ENCODE results near the gene ANKRD44.

Gene ANKRD44

GRCh38 chr2:197284956-197285355 lies 25.6 kb downstream of the ANKRD44 start:
- H3K9me3 Mint-ChIP-seq: no peaks in the 10 kb centered on the region
- DNase-seq (ENCODE audit: low spot score in 2 of 2) (no peak), ATAC-seq (no peak)
- H3K4me1 Mint-ChIP-seq: peaks cover 90% of the 10 kb centered on the region
- peak overlapping the region; percentile 94 for H3K27ac Mint-ChIP-seq
- H3K36me3 Mint-ChIP-seq: peaks cover 61% of the 10 kb centered on the region
- no peak overlapping the region for H3K4me3 Mint-ChIP-seq

- Mint-ChIP-seq H3K36me3 (peaks cover 56% of the 10 kb centered on the region), H3K4me3 (no peak overlapping the region), H3K9me3 (no peaks in the 10 kb centered on the region), H3K4me1 (peaks cover 87% of the 10 kb centered on the region), H3K27ac (peak overlapping the region; percentile 76)
- DNase-seq (ENCODE audit: low spot score in 2 of 2): no peak
- no peak for ATAC-seq
These were observed 29.2 kb downstream of the ANKRD44 start for GRCh38 chr2:197281421-197281820.

GRCh38 chr2:197280015-197280702 lies 30.4 kb downstream of the ANKRD44 start:
- H3K9me3 Mint-ChIP-seq: no peaks in the 10 kb centered on the region
- H3K4me3 Mint-ChIP-seq: peak overlapping the region; percentile 3
- H3K27ac Mint-ChIP-seq: peak overlapping the region; percentile 76
- peaks cover 81% of the 10 kb centered on the region for H3K4me1 Mint-ChIP-seq
- DNase-seq (ENCODE audit: low spot score in 2 of 2) (no peak), ATAC-seq (no peak)
- H3K36me3 Mint-ChIP-seq: peaks cover 55% of the 10 kb centered on the region

- H3K27ac Mint-ChIP-seq: peak overlapping the region; percentile 76
- peaks cover 78% of the 10 kb centered on the region for H3K4me1 Mint-ChIP-seq
- ATAC-seq (peak; percentile 70), DNase-seq (ENCODE audit: low spot score in 2 of 2) (no peak)
- peaks cover 44% of the 10 kb centered on the region for H3K36me3 Mint-ChIP-seq
- peak overlapping the region; percentile 3 for H3K4me3 Mint-ChIP-seq
- no peaks in the 10 kb centered on the region for H3K9me3 Mint-ChIP-seq
These were observed 31.5 kb downstream of the ANKRD44 start for GRCh38 chr2:197278799-197279763.

GRCh38 chr2:197277794-197278193 lies 32.8 kb downstream of the ANKRD44 start:
- Mint-ChIP-seq H3K27ac (peak overlapping the region; percentile 85), H3K9me3 (no peaks in the 10 kb centered on the region), H3K4me3 (no peak overlapping the region), H3K4me1 (peaks cover 76% of the 10 kb centered on the region), H3K36me3 (peaks cover 41% of the 10 kb centered on the region)
- no peak for DNase-seq (ENCODE audit: low spot score in 2 of 2)
- no peak for ATAC-seq

GRCh38 chr2:197276156-197276555 lies 34.4 kb downstream of the ANKRD44 start:
- ATAC-seq (no peak), DNase-seq (ENCODE audit: low spot score in 2 of 2) (no peak)
- H3K9me3 Mint-ChIP-seq: no peaks in the 10 kb centered on the region
- no peak overlapping the region for H3K4me3 Mint-ChIP-seq
- H3K36me3 Mint-ChIP-seq: peaks cover 33% of the 10 kb centered on the region
- peak overlapping the region; percentile 83 for H3K27ac Mint-ChIP-seq
- peaks cover 70% of the 10 kb centered on the region for H3K4me1 Mint-ChIP-seq

- DNase-seq (ENCODE audit: low spot score in 2 of 2) (no peak), ATAC-seq (no peak)
- H3K9me3 Mint-ChIP-seq: no peaks in the 10 kb centered on the region
- H3K36me3 Mint-ChIP-seq: peaks cover 33% of the 10 kb centered on the region
- H3K27ac Mint-ChIP-seq: peak overlapping the region; percentile 83
- no peak overlapping the region for H3K4me3 Mint-ChIP-seq
- peaks cover 70% of the 10 kb centered on the region for H3K4me1 Mint-ChIP-seq
These were observed 35.6 kb downstream of the ANKRD44 start for GRCh38 chr2:197274937-197275336.

- DNase-seq (ENCODE audit: low spot score in 2 of 2): no peak
- no peaks in the 10 kb centered on the region for H3K9me3 Mint-ChIP-seq
- ATAC-seq: peak; percentile 22
These were observed 36.2 kb downstream of the ANKRD44 start for GRCh38 chr2:197274349-197274748.

GRCh38 chr2:197273485-197273884 lies 37.1 kb downstream of the ANKRD44 start:
- ATAC-seq (no peak), DNase-seq (ENCODE audit: low spot score in 2 of 2) (no peak)
- H3K27ac Mint-ChIP-seq: no peak overlapping the region
- peaks cover 70% of the 10 kb centered on the region for H3K4me1 Mint-ChIP-seq
- H3K9me3 Mint-ChIP-seq: no peaks in the 10 kb centered on the region
- H3K36me3 Mint-ChIP-seq: peaks cover 25% of the 10 kb centered on the region
- no peak overlapping the region for H3K4me3 Mint-ChIP-seq

More at GRCh38 chr2:197274349-197274748, 36.2 kb downstream of the ANKRD44 start:
- Mint-ChIP-seq H3K27ac (peak overlapping the region; percentile 83), H3K4me1 (peaks cover 70% of the 10 kb centered on the region), H3K36me3 (peaks cover 30% of the 10 kb centered on the region), H3K4me3 (no peak overlapping the region)

GRCh38 chr2:197270601-197271000 lies 40.0 kb downstream of the ANKRD44 start:
- no peak for ATAC-seq
- H3K4me3 Mint-ChIP-seq: no peak overlapping the region
- DNase-seq (ENCODE audit: low spot score in 2 of 2): no peak
- H3K9me3 Mint-ChIP-seq: no peaks in the 10 kb centered on the region
- peak overlapping the region; percentile 89 for H3K27ac Mint-ChIP-seq
- H3K4me1 Mint-ChIP-seq: peaks cover 78% of the 10 kb centered on the region
- peaks cover 13% of the 10 kb centered on the region for H3K36me3 Mint-ChIP-seq

GRCh38 chr2:197269815-197270214 lies 40.8 kb downstream of the ANKRD44 start:
- peak overlapping the region; percentile 45 for H3K4me3 Mint-ChIP-seq
- no peaks in the 10 kb centered on the region for H3K9me3 Mint-ChIP-seq
- DNase-seq (ENCODE audit: low spot score in 2 of 2) (no peak), ATAC-seq (no peak)
- H3K36me3 Mint-ChIP-seq: peaks cover 8% of the 10 kb centered on the region
- peaks cover 80% of the 10 kb centered on the region for H3K4me1 Mint-ChIP-seq
- H3K27ac Mint-ChIP-seq: peak overlapping the region; percentile 89

- ATAC-seq (peak; percentile 92), DNase-seq (ENCODE audit: low spot score in 2 of 2) (no peak)
- peaks cover 8% of the 10 kb centered on the region for H3K36me3 Mint-ChIP-seq
- peaks cover 82% of the 10 kb centered on the region for H3K4me1 Mint-ChIP-seq
- peak overlapping the region; percentile 45 for H3K4me3 Mint-ChIP-seq
- H3K9me3 Mint-ChIP-seq: no peaks in the 10 kb centered on the region
- peak overlapping the region; percentile 89 for H3K27ac Mint-ChIP-seq
These were observed 41.6 kb downstream of the ANKRD44 start for GRCh38 chr2:197268786-197269584.

GRCh38 chr2:197266477-197266876 lies 44.1 kb downstream of the ANKRD44 start:
- ATAC-seq (peak; percentile 77), DNase-seq (ENCODE audit: low spot score in 2 of 2) (peak in 1 of 2 donors; percentile 45)
- Mint-ChIP-seq H3K9me3 (no peaks in the 10 kb centered on the region), H3K4me3 (peak overlapping the region; percentile 33), H3K27ac (peak overlapping the region; percentile 68), H3K4me1 (peaks cover 97% of the 10 kb centered on the region), H3K36me3 (peaks cover 24% of the 10 kb centered on the region)

- peaks cover 29% of the 10 kb centered on the region for H3K36me3 Mint-ChIP-seq
- peaks cover 92% of the 10 kb centered on the region for H3K4me1 Mint-ChIP-seq
- H3K4me3 Mint-ChIP-seq: peak overlapping the region; percentile 33
These were observed 44.7 kb downstream of the ANKRD44 start for GRCh38 chr2:197265924-197266323.

GRCh38 chr2:197265036-197265435 lies 45.5 kb downstream of the ANKRD44 start:
- no peak for ATAC-seq
- Mint-ChIP-seq H3K9me3 (no peaks in the 10 kb centered on the region), H3K4me1 (peaks cover 83% of the 10 kb centered on the region), H3K4me3 (peak overlapping the region; percentile 58), H3K36me3 (peaks cover 23% of the 10 kb centered on the region), H3K27ac (peak overlapping the region; percentile 83)
- peak in 1 of 2 donors; percentile 23 for DNase-seq (ENCODE audit: low spot score in 2 of 2)

More at GRCh38 chr2:197265924-197266323, 44.7 kb downstream of the ANKRD44 start:
- Mint-ChIP-seq H3K9me3 (no peaks in the 10 kb centered on the region), H3K27ac (peak overlapping the region; percentile 68)
- DNase-seq (ENCODE audit: low spot score in 2 of 2): peak in 1 of 2 donors; percentile 43
- no peak for ATAC-seq

Data from stimulated activated effector memory CD8-positive, alpha-beta T cell treated with anti-CD3 and anti-CD28 coated beads, Interleukin-12 subunit alpha, Interleukin-12 subunit beta, amount 100 ng/mL, for 72 hours (primary cell).